ENCODE results near the gene APOA5.

The APOA5 gene

GRCh38 chr11:116831790-116832349, 40.2 kb upstream of the APOA5 start:
- TF ChIP-seq CTCF (IDR thresholded peaks at IDR 0.05; ENCODE audit: insufficient read depth, low read length, poor library complexity, severe bottlenecking) (no peak), EZH2phosphoT487 (conservative IDR thresholded peaks at IDR 0.05; ENCODE audit: low read length) (no peak)
- Histone ChIP-seq H3K4me3 (ENCODE audit: insufficient read depth, low read length, poor library complexity, severe bottlenecking) (no peak overlapping the region), H3F3A (ENCODE audit: insufficient read depth) (no peaks in the 10 kb centered on the region), H3K27me3 (ENCODE audit: low read length) (no peaks in the 10 kb centered on the region), H3K9me3 (ENCODE audit: insufficient read depth, low read length) (no peaks in the 10 kb centered on the region), H3K79me2 (ENCODE audit: insufficient read depth, low read length) (no peaks in the 10 kb centered on the region), H3K27ac (ENCODE audit: low read depth, low read length) (no peak overlapping the region), H4K20me1 (ENCODE audit: low read depth, low read length) (no peaks in the 10 kb centered on the region), H3K9me2 (replicated peaks; ENCODE audit: insufficient read depth, low read length) (no peaks in the 10 kb centered on the region), H3K9ac (ENCODE audit: low read length) (no peak overlapping the region), H2AFZ (ENCODE audit: low read depth, low read length, severe bottlenecking) (no peak overlapping the region), H3K4me2 (ENCODE audit: low read depth, low read length, poor library complexity, severe bottlenecking) (no peak overlapping the region), H3K36me3 (ENCODE audit: low read length) (no peaks in the 10 kb centered on the region)

- TF ChIP-seq EZH2phosphoT487 (conservative IDR thresholded peaks at IDR 0.05; ENCODE audit: low read length) = no peak
- no peak for TF ChIP-seq CTCF (IDR thresholded peaks at IDR 0.05; ENCODE audit: insufficient read depth, low read length, poor library complexity, severe bottlenecking)
- no peak overlapping the region for H3K4me3 ChIP-seq (ENCODE audit: insufficient read depth, low read length, poor library complexity, severe bottlenecking)
- H3K9me2 ChIP-seq (replicated peaks; ENCODE audit: insufficient read depth, low read length) = no peaks in the 10 kb centered on the region
- no peak overlapping the region for H2AFZ ChIP-seq (ENCODE audit: low read depth, low read length, severe bottlenecking)
- H3K9me3 ChIP-seq (ENCODE audit: insufficient read depth, low read length) = no peaks in the 10 kb centered on the region
- no peak overlapping the region for H3K9ac ChIP-seq (ENCODE audit: low read length)
- H3K27me3 ChIP-seq (ENCODE audit: low read length) = no peaks in the 10 kb centered on the region
- H3K27ac ChIP-seq (ENCODE audit: low read depth, low read length) = no peak overlapping the region
- no peaks in the 10 kb centered on the region for H3K36me3 ChIP-seq (ENCODE audit: low read length)
- no peak overlapping the region for H3K4me2 ChIP-seq (ENCODE audit: low read depth, low read length, poor library complexity, severe bottlenecking)
- no peaks in the 10 kb centered on the region for H3K79me2 ChIP-seq (ENCODE audit: insufficient read depth, low read length)
- no peaks in the 10 kb centered on the region for H4K20me1 ChIP-seq (ENCODE audit: low read depth, low read length)
- no peaks in the 10 kb centered on the region for H3F3A ChIP-seq (ENCODE audit: insufficient read depth)
Observed at GRCh38 chr11:116830184-116830912, 38.7 kb upstream of the APOA5 start.

GRCh38 chr11:116829525-116830183, 38.0 kb upstream of the APOA5 start, which contains the start of gene APOC3:
APOC3 (plus strand) TSS chr11:116829907; CDS start chr11:116830583, 676 bp downstream.
- no peak within 1 kb of the TSS for H2AFZ ChIP-seq (ENCODE audit: low read depth, low read length, severe bottlenecking)
- H3K4me3 ChIP-seq (ENCODE audit: insufficient read depth, low read length, poor library complexity, severe bottlenecking) = no peak within 1 kb of the TSS
- no peaks in the 10 kb centered on the region for H3F3A ChIP-seq (ENCODE audit: insufficient read depth)
- H3K9me3 ChIP-seq (ENCODE audit: insufficient read depth, low read length) = no peaks in the 10 kb centered on the region
- H3K27me3 ChIP-seq (ENCODE audit: low read length) = no peaks in the 10 kb centered on the region
- H4K20me1 ChIP-seq (ENCODE audit: low read depth, low read length) = no peaks in the 10 kb centered on the region
- TF ChIP-seq CTCF (IDR thresholded peaks at IDR 0.05; ENCODE audit: insufficient read depth, low read length, poor library complexity, severe bottlenecking) (no peak), EZH2phosphoT487 (conservative IDR thresholded peaks at IDR 0.05; ENCODE audit: low read length) (no peak)
- no peaks in the 10 kb centered on the region for H3K36me3 ChIP-seq (ENCODE audit: low read length)
- H3K9me2 ChIP-seq (replicated peaks; ENCODE audit: insufficient read depth, low read length) = no peaks in the 10 kb centered on the region
- H3K27ac ChIP-seq (ENCODE audit: low read depth, low read length) = no peak within 1 kb of the TSS
- no peaks in the 10 kb centered on the region for H3K79me2 ChIP-seq (ENCODE audit: insufficient read depth, low read length)
- no peak within 1 kb of the TSS for H3K4me2 ChIP-seq (ENCODE audit: low read depth, low read length, poor library complexity, severe bottlenecking)
- no peak within 1 kb of the TSS for H3K9ac ChIP-seq (ENCODE audit: low read length)
